Hypothalamus (tissue), 51 donors: ENCODE results near the gene VPS4A.

Source experiments
- DNase-seq, 51 donors: peaks; one replicate each; lab custom pipeline; 2025; lab: John Stamatoyannopoulos, UW

VPS4A gene

DNA sequence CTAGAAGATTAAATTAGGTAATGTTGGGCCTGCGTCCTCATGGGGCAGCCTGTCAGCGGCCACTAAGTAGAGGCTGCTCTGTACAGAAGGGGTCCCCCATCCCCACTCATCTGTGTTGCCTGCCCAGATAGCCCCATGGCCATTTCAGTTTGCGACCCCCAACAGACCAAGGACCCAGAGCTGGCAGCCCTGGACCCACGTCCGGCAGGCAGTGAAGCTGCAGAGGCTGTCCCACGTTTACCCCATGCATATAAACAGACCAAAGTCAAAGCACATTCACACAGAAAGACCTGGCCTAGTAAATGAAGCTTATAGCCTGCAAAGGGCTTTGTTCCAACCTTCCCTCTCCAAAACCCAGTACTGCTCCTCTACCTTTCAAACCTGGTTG is 14.6 kb downstream of the VPS4A start:
- no peak for DNase-seq

GRCh38 chr16:69326172-69326873 is 15.2 kb downstream of the VPS4A start:
- DNase-seq, result no peak

DNA sequence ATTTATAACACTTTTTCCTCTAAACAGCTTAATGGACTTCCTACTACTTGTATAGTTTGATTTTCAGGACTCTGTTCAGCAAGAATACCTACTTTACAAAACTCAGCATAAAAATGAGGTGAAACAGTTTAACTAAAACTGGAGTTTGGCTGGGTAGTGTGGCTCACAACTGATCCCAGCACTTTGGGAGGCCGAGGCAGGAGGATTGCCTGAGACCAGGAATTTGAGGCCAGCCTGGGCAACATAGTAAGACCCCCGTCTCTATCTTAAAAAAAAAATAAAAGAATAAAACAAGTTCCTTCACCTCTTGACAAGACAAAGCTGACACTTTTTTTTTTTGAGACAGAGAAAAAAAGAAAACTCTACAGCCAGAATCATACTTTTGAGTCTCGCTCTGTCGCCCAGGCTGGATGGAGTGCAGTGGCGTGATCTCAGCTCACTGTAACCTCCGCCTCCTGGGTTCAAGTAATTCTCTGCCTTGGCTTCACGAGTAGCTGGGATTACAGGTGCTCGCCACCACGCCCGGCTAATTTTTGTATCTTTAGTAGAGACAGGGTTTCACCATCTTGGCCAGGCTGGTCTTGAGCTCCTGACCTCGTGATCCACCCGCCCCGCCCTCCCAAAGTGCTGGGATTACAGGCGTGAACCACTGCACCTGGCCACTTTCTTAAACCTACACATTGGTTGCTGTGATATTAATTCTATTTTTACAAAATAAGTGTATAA is 16.6 kb downstream of the VPS4A start:
- no peak for DNase-seq

GRCh38 chr16:69328854-69329316 is 17.7 kb downstream of the VPS4A start:
- peak in 1 of 51 donors; percentile 22 for DNase-seq

- DNase-seq, result peak in 10 of 51 donors; percentile 25 to 62 (median 48)
Observed at GRCh38 chr16:69329369-69330285, 18.5 kb downstream of the VPS4A start.

GRCh38 chr16:69330286-69331109 is 19.3 kb downstream of the VPS4A start, which contains the start of gene PDF:
Gene PDF, minus strand, starts transcription at chr16:69330588. Its CDS starts 18 bp downstream, at chr16:69330570.
- DNase-seq, result peak; percentile 67 to 95 (median 90)

DNA sequence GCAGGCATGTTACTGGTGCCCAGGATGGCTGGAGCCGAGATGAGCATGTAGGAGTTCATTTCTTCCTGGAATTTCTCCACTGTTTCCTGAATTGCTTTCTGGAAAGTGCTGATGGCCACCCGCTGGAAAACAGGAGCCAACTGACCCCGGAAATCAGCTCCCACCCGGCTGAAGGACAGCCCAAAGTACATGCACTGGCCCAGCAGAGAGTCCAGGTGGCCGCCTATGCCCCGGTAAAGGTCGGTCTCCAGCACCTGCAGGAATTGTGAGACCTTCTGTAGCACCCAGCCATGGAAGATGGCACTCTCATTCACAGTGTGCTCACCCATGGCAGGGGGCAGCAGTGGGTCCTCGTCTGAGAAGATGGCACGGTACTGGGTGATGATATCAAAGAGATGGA is 23.5 kb downstream of the VPS4A start:
- DNase-seq, result no peak

- DNase-seq, result peak in 3 of 51 donors; percentile 53 to 67 (median 53)
Observed at GRCh38 chr16:69338557-69339288, 27.6 kb downstream of the VPS4A start.

GRCh38 chr16:69339289-69340094 is 28.3 kb downstream of the VPS4A start, which contains the start of the genes COG8 and NIP7:
Gene COG8, minus strand, starts transcription at chr16:69339564. Its CDS starts 12 bp downstream, at chr16:69339552.
Gene NIP7, plus strand, starts transcription at chr16:69339772. Its CDS starts 58 bp downstream, at chr16:69339830.
- peak; percentile 30 to 97 (median 91) for DNase-seq

- DNase-seq, result no peak
Observed at GRCh38 chr16:69340095-69340644, 29.0 kb downstream of the VPS4A start.

GRCh38 chr16:69344171-69344570 is 33.0 kb downstream of the VPS4A start:
- DNase-seq, result no peak

GRCh38 chr16:69345923-69346322 is 34.8 kb downstream of the VPS4A start:
- no peak for DNase-seq

GRCh38 chr16:69346683-69347082 is 35.5 kb downstream of the VPS4A start:
- no peak for DNase-seq

DNA sequence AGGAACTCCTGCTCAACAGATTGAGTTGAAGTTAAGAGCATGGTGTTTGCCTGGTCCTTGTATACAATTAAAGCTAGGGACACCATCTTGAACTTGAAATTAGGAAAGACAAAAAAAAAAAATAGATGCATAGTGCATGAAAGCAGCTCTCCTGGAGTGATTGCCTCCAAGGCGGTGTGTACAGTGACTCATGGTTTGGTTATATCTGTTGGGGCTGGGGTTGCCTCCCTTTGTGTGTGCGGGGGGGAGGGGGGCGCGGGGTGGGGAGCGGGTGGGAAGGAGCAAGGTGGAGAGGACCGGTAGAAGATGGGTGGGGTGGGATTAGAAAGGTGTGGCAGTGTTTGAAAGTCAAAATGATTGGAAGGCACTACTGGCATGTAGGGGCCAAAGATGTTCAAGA is 37.1 kb downstream of the VPS4A start:
- DNase-seq, result no peak

DNA sequence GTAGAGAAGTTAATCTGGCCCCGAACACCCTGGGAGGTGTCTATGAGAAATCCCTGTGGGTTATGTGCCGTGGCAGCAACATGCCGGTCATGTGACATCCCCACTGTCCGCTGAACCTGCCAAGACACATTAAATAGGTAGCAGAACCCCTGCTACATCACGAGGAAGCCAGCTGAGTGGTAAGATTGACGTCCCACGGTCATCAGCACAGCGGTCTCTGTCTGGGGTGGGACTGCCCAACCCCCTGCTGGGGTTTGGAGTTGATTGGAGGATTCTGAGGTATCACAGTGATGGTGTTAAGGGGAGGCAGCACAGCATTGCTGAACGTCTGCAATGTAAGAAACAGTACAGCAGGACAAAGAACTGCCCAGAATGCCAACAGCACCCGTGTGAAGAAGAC is 38.4 kb downstream of the VPS4A start:
- DNase-seq, result no peak

DNA sequence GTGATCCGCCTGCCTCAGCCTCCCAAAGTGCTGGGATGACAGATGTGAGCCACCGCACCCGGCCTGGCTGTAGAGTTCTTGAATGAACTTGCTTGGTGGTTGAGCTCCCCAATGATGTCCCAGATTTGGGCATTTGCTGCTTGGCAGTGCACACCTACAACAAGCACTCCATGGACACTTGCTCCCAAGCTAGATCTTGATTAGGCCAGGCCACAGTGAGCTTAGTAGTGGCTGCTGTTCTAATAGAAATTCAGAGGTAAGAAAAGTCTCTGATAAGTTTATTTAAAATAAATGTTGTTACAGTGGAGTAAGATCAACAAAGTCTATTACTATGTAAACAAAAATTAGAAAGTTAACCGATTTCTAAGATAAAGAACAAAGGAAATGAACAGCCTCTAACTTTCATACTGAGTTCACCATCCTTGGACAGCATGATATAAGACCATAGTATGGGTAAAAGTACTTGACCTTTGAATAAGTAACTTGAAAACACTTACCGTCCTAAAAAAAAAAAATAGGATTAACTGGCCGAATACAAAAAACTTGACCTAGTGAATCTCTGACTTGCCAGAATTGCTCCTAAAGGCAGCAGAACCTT is 39.5 kb downstream of the VPS4A start:
- no peak for DNase-seq

GRCh38 chr16:69351309-69352027 is 40.3 kb downstream of the VPS4A start, which contains the start of gene TMED6:
Gene TMED6, minus strand, starts transcription at chr16:69351786. Its CDS starts 33 bp downstream, at chr16:69351753.
- no peak for DNase-seq
